K562 (cell line): ENCODE data around the gene MTFMT. TPM values are rescaled to one million over a fixed set of nuclear protein-coding genes. Genes with fewer than 3 reads are reported as not detected.

Experiments used
- ATAC-seq: fragments of 200-7000 bp; cut with Tn5 transposase; 3 replicates; pipeline ENCODE4 v1.9.1; 2020; ENCODE audit warnings: moderate library complexity
- BruUV-seq: library from RNA; stranded (reverse); fragments of 400-500 nt; replicated peaks from 2 replicates; lab custom pipeline; 2021; lab: Mats Ljungman, UMichigan
- CTCF ChIA-PET: fragments of 300-600 bp; formaldehyde crosslinking; extraction: SDS; loops from one replicate; lab custom pipeline; 2021; ENCODE audit warnings: low intra/inter-chr PET ratio; lab: Yijun Ruan, JAX
- POLR2A ChIA-PET: fragments of 300-600, 350-650 bp; sonication (Branson Sonifier 250); formaldehyde crosslinking; extraction: SDS; loops from one replicate; lab custom pipeline; 2021; ENCODE audit warnings: antibody characterized with exemption, inconsistent platforms; lab: Yijun Ruan, JAX
- DNase-seq, 4 experiments: peaks; one replicate each; pipeline versions ENCODE4 v3.0.0 to v3.0.0-alpha.2; 2011 to 2018; ENCODE audit warnings: low spot score in 3 of 4, mixed read lengths in 3 of 4; ENCODE audit errors: extremely low read depth in 1 of 4
- FAIRE-seq: peaks from 2 replicates; lab custom pipeline; 2011; peaks lifted over from hg19 to GRCh38; lab: Jason Lieb, UNC
- H2AFZ ChIP-seq: 2 replicates; pipeline ENCODE4 v1.6.0; 2011; ENCODE audit warnings: low read depth, low read length, control low read depth, inconsistent platforms
- H3K27ac ChIP-seq: fragments of 200-600 bp; 3 replicates; pipeline ENCODE4 v1.8.0; 2011; ENCODE audit warnings: low read depth, mild to moderate bottlenecking, control low read depth, inconsistent platforms, low read length, moderate library complexity, mixed read lengths; ENCODE audit errors: extremely low read depth
- H3K27me3 ChIP-seq, 2 experiments: fragments of 300-600 bp in 1 of 2; 2 replicates in 1 of 2; 3 replicates in 1 of 2; pipeline versions ENCODE4 v1.6.0 to v1.8.0; 2011; ENCODE audit warnings: inconsistent platforms in 2 of 2, low read length in 2 of 2, mild to moderate bottlenecking in 1 of 2, mixed read lengths in 1 of 2, moderate library complexity in 1 of 2; ENCODE audit not compliant: control insufficient read depth in 2 of 2, insufficient read depth in 2 of 2
- H3K36me3 ChIP-seq: fragments of 300-600 bp; 3 replicates; pipeline ENCODE4 v1.8.0; 2011; ENCODE audit warnings: mild to moderate bottlenecking, low read length, inconsistent platforms; ENCODE audit not compliant: control insufficient read depth, insufficient read depth
- H3K4me1 ChIP-seq, 2 experiments: fragments of 200-600 bp in 1 of 2; replicated peaks in 1 of 2; 2 replicates in 1 of 2; 3 replicates in 1 of 2; pipeline versions ENCODE4 v1.5.1 to v1.8.0; 2011; ENCODE audit warnings: inconsistent platforms in 2 of 2, low read length in 2 of 2, mild to moderate bottlenecking in 1 of 2, mixed read lengths in 1 of 2, moderate library complexity in 1 of 2; ENCODE audit not compliant: control insufficient read depth in 2 of 2, insufficient read depth in 2 of 2
- H3K4me2 ChIP-seq: 2 replicates; pipeline ENCODE4 v1.6.1; 2011; ENCODE audit warnings: low read length, control low read depth, inconsistent platforms, mixed read lengths; ENCODE audit not compliant: insufficient read depth
- H3K4me3 ChIP-seq: fragments of 200-600 bp; sonication (generic), shearing (Covaris generic); 2 replicates; pipeline ENCODE4 v1.5.1; 2016; ENCODE audit warnings: control low read depth, inconsistent platforms
- H3K79me2 ChIP-seq: fragments of 200-600 bp; 3 replicates; pipeline ENCODE4 v1.8.0; 2011; ENCODE audit warnings: low read length, inconsistent platforms; ENCODE audit not compliant: control insufficient read depth, insufficient read depth
- H3K9ac ChIP-seq, 2 experiments: 2 replicates each; pipeline versions ENCODE4 v1.6.0 to v1.6.1; 2011; ENCODE audit warnings: low read depth in 2 of 2, low read length in 2 of 2, control low read depth in 1 of 2, inconsistent platforms in 1 of 2, mild to moderate bottlenecking in 1 of 2, mixed read lengths in 1 of 2; ENCODE audit not compliant: insufficient read depth in 1 of 2
- H3K9me1 ChIP-seq: one replicate; pipeline ENCODE4 v1.6.0; 2011; ENCODE audit warnings: inconsistent platforms, mild to moderate bottlenecking, low read length, moderate library complexity; ENCODE audit not compliant: control insufficient read depth, insufficient read depth
- H3K9me3 ChIP-seq: replicated peaks from 2 replicates; pipeline ENCODE4 v1.5.1; 2011; ENCODE audit warnings: low read depth, low read length, inconsistent platforms; ENCODE audit not compliant: control insufficient read depth, insufficient read depth
- H4K20me1 ChIP-seq: replicated peaks from 2 replicates; pipeline ENCODE4 v1.6.1; 2011; ENCODE audit warnings: low read length, inconsistent platforms, mixed read lengths; ENCODE audit not compliant: control insufficient read depth, insufficient read depth
- DNMT1 ChIP-seq: fragments of 450-650 bp; IDR thresholded peaks from 2 replicates; pipeline ENCODE4 v1.6.1; 2016; ENCODE audit warnings: antibody characterized with exemption, mild to moderate bottlenecking
- RREB1 ChIP-seq: fragments of 250-450 bp; sonication (Bioruptor Pico); IDR thresholded peaks from 2 replicates; pipeline ENCODE4 v1.4.0; 2020
- ZFP1 ChIP-seq: fragments of 450-650 bp; formaldehyde crosslinking; IDR thresholded peaks from 2 replicates; pipeline ENCODE4 v1.4.0; 2020; ENCODE audit warnings: mild to moderate bottlenecking, mixed read lengths
- ZNF766 ChIP-seq: fragments of 200-800 bp; sonication (Bioruptor generic); conservative IDR thresholded peaks from 2 replicates; pipeline ENCODE4 v1.6.1; 2016; ENCODE audit warnings: missing genetic modification characterization, missing compliant biosample characterization
- WGBS: fragments of 100-300 bp; shearing (Covaris generic); methylation state at CpG from one replicate; pipeline ENCODE4 v1.1.6; 2016; ENCODE audit warnings: low coverage, mixed read lengths; ENCODE audit not compliant: insufficient coverage; ENCODE audit errors: missing lambda C conversion rate; 5-methylcytosine and 5-hydroxymethylcytosine counted together
- in situ Hi-C: fragments of 300-500 bp; cut with MboI; formaldehyde crosslinking; loops from 4 replicates; pipeline ENCODE4 v1.15.0; 2018; ENCODE audit warnings: inconsistent platforms, mixed read lengths
- intact Hi-C: fragments of 100-400 bp; cut with micrococcal nuclease; formaldehyde crosslinking; loops from 2 replicates; pipeline ENCODE4 v1.14.2; 2022
- polyA plus RNA-seq, 8 experiments: library from polyadenylated mRNA; depleted of rRNA in 4 of 8; stranded (reverse) in 5 of 8; unstranded in 3 of 8; fragments of >200 nt; fragmentation: Nextera tagmentation in 2 of 8; fragmentation: Illumina TruSeq in 1 of 8; extraction: Ambion mirVana in 2 of 8; extraction: Trizol in 1 of 8; gene quantifications; 2 replicates each; pipeline versions ENCODE4 v1.2.1 to v1.2.3, GENCODE V29; 2011 to 2014; ENCODE audit warnings: inconsistent platforms in 1 of 8, missing spikeins in 1 of 8
- total RNA-seq, 7 experiments: library from RNA; depleted of rRNA in 6 of 7; stranded (reverse); fragments of >200 nt in 6 of 7; fragmentation: Illumina TruSeq in 2 of 7; extraction: Trizol in 2 of 7; gene quantifications; 2 replicates each; pipeline versions ENCODE4 v1.2.1 to v1.2.3, GENCODE V29; 2011 to 2021; ENCODE audit warnings: low replicate concordance in 1 of 7

MTFMT gene
- total and polyA plus RNA-seq, 9 of the 15 experiments (the other 6 are each of a cell fraction or from before 2014, with no cell fraction given): 1.4 to 31.1 (median 16.2) TPM

GRCh38 chr15:64975390-64975789 lies 54.0 kb downstream of the MTFMT start:
- 77% methylated on average over 5 of the region's 5 CpGs for WGBS
- ATAC-seq (no peak), DNase-seq (no peak), FAIRE-seq (no peak)
- in situ Hi-C loops (no loop called here), intact Hi-C loops (no loop called here)
- ChIA-PET POLR2A (interaction anchor here (0.8 kb wide), 1 partner anchor 45 kb away, joined by 3 read pairs; no protein-coding TSS in a partner anchor), CTCF (interaction anchor here (0.7 kb wide), 1 partner anchor 196 kb away, joined by 3 read pairs; no protein-coding TSS in a partner anchor)
- H3K9me3 ChIP-seq: no peaks in the 10 kb centered on the region
- H3K4me1 ChIP-seq: no peaks in the 10 kb centered on the region
- no peaks in the 10 kb centered on the region for H3K79me2 ChIP-seq
- H3K36me3 ChIP-seq: peaks cover 62% of the 10 kb centered on the region
- H2AFZ ChIP-seq: no peak overlapping the region
- H3K4me3 ChIP-seq: no peak overlapping the region
- BruUV-seq: no TSS peak
- no peaks in the 10 kb centered on the region for H3K9me1 ChIP-seq
- H3K27me3 ChIP-seq: no peaks in the 10 kb centered on the region
- TF ChIP-seq RREB1: no peak
- no peak for TF ChIP-seq DNMT1
- no peak for TF ChIP-seq ZFP1 (CRISPR knock-in tag)
- TF ChIP-seq ZNF766 (CRISPR knock-in tag): no peak
- no peak overlapping the region for H3K27ac ChIP-seq
- H3K4me2 ChIP-seq: no peak overlapping the region
- no peaks in the 10 kb centered on the region for H4K20me1 ChIP-seq
- no peak overlapping the region for H3K9ac ChIP-seq
